ENCODE measurements around the gene TMEM200A.
A peak's percentile ranks its signal among the peaks of the same experiment; 100 is the strongest.

TMEM200A gene

DNA sequence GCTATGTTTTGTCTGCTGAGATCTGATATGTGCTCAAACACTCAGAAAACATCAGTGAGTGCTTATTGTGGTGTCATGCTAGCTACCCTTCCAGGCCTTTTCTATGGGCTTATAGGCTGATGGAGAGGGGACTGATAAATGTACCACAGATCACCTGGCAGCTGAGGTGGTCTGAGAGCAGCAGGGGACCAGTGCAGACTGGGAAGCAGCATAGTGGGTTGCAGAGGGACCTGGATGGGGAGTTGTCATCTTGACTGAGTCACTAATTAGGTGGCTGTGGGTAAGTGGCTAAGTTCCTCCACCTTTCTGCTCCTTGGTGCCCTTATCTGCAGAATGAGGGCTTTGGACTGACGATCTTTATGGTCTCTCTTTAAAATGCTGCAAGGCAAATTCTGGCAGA, 2.8 kb downstream of the TMEM200A start:
- ATAC-seq: no peak
- peaks cover 42% of the 10 kb centered on the region for H3K27me3 Mint-ChIP-seq
- H3K4me3 Mint-ChIP-seq: no peak overlapping the region
- H3K27ac Mint-ChIP-seq: no peak overlapping the region
- H3K36me3 Mint-ChIP-seq: no peaks in the 10 kb centered on the region
- H3K9me3 Mint-ChIP-seq: no peaks in the 10 kb centered on the region
- H3K4me1 Mint-ChIP-seq: peaks cover 16% of the 10 kb centered on the region

GRCh38 chr6:130369831-130370230, 4.0 kb downstream of the TMEM200A start:
- peaks cover 12% of the 10 kb centered on the region for H3K4me1 Mint-ChIP-seq
- ATAC-seq: no peak
- no peak overlapping the region for H3K27ac Mint-ChIP-seq
- no peak overlapping the region for H3K4me3 Mint-ChIP-seq
- H3K36me3 Mint-ChIP-seq: no peaks in the 10 kb centered on the region
- no peaks in the 10 kb centered on the region for H3K9me3 Mint-ChIP-seq
- peaks cover 30% of the 10 kb centered on the region for H3K27me3 Mint-ChIP-seq

GRCh38 chr6:130371921-130372420, 6.2 kb downstream of the TMEM200A start:
- Mint-ChIP-seq H3K4me1 (no peaks in the 10 kb centered on the region), H3K27ac (no peak overlapping the region)

GRCh38 chr6:130372786-130373185, 7.0 kb downstream of the TMEM200A start:
- Mint-ChIP-seq H3K36me3 (no peaks in the 10 kb centered on the region), H3K4me3 (no peak overlapping the region), H3K27ac (no peak overlapping the region), H3K9me3 (no peaks in the 10 kb centered on the region), H3K4me1 (no peaks in the 10 kb centered on the region), H3K27me3 (peaks cover 15% of the 10 kb centered on the region)
- no peak for ATAC-seq

More at GRCh38 chr6:130371921-130372420, 6.2 kb downstream of the TMEM200A start:
- Mint-ChIP-seq H3K27me3 (peaks cover 18% of the 10 kb centered on the region), H3K4me3 (no peak overlapping the region), H3K9me3 (no peaks in the 10 kb centered on the region), H3K36me3 (no peaks in the 10 kb centered on the region)
- ATAC-seq: no peak

- Mint-ChIP-seq H3K27ac (no peak overlapping the region), H3K27me3 (peaks cover 3% of the 10 kb centered on the region), H3K9me3 (no peaks in the 10 kb centered on the region), H3K4me3 (no peak overlapping the region), H3K36me3 (no peaks in the 10 kb centered on the region), H3K4me1 (no peaks in the 10 kb centered on the region)
- ATAC-seq: no peak
These were observed 8.2 kb downstream of the TMEM200A start for GRCh38 chr6:130373992-130374391.

DNA sequence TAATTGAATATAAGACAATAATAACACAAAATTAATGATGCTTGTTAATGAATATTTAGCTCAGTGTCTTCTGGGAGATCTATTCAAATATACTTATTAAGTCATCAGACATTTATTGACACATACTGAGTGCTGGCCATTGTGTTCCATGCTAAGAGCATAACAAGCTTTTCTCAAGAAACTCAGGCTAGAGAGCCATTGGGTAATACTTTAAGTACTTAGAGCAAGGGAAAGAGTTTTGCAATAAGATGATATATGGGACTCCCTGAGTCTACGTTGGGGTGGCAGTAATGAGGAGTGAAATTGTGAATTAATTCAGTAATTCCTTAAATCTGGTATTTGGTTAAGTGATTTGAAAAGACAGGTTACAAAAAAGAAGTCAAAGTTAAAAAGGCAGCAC, 11.1 kb downstream of the TMEM200A start:
- no peaks in the 10 kb centered on the region for H3K9me3 Mint-ChIP-seq
- no peak overlapping the region for H3K27ac Mint-ChIP-seq
- H3K27me3 Mint-ChIP-seq: no peaks in the 10 kb centered on the region
- no peaks in the 10 kb centered on the region for H3K36me3 Mint-ChIP-seq
- no peak for ATAC-seq
- no peak overlapping the region for H3K4me3 Mint-ChIP-seq
- peaks cover 7% of the 10 kb centered on the region for H3K4me1 Mint-ChIP-seq

- no peak for ATAC-seq
- H3K4me1 Mint-ChIP-seq: peaks cover 10% of the 10 kb centered on the region
- H3K4me3 Mint-ChIP-seq: no peak overlapping the region
- no peak overlapping the region for H3K27ac Mint-ChIP-seq
- H3K36me3 Mint-ChIP-seq: no peaks in the 10 kb centered on the region
- H3K9me3 Mint-ChIP-seq: no peaks in the 10 kb centered on the region
- no peaks in the 10 kb centered on the region for H3K27me3 Mint-ChIP-seq
These were observed 11.6 kb downstream of the TMEM200A start for GRCh38 chr6:130377371-130377770.

DNA sequence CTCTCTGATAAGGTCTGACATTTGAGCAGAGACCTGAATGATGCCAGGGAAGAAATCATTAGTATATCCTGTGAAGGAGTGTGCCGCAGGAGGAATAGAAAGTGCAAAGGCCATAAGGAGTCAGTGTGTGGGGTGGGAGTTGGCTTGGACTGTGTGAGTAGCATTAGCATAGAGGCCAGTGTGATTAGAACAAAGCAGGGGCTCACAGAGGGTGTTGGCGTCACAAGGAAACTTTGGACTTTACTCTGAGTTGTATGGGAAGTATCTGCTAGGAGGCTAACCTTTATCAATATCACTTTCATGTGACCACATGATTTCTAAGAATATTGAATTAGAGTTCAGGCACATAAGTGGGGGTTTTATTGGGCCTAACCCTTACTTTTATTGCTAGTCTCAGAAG, 12.1 kb downstream of the TMEM200A start:
- H3K36me3 Mint-ChIP-seq: no peaks in the 10 kb centered on the region
- H3K27ac Mint-ChIP-seq: no peak overlapping the region
- peaks cover 10% of the 10 kb centered on the region for H3K4me1 Mint-ChIP-seq
- no peaks in the 10 kb centered on the region for H3K27me3 Mint-ChIP-seq
- H3K9me3 Mint-ChIP-seq: no peaks in the 10 kb centered on the region
- no peak for ATAC-seq
- no peak overlapping the region for H3K4me3 Mint-ChIP-seq

GRCh38 chr6:130379223-130379622, 13.4 kb downstream of the TMEM200A start:
- peaks cover 10% of the 10 kb centered on the region for H3K4me1 Mint-ChIP-seq
- H3K4me3 Mint-ChIP-seq: no peak overlapping the region
- H3K9me3 Mint-ChIP-seq: no peaks in the 10 kb centered on the region
- H3K27me3 Mint-ChIP-seq: no peaks in the 10 kb centered on the region
- H3K27ac Mint-ChIP-seq: no peak overlapping the region
- ATAC-seq: no peak
- no peaks in the 10 kb centered on the region for H3K36me3 Mint-ChIP-seq

DNA sequence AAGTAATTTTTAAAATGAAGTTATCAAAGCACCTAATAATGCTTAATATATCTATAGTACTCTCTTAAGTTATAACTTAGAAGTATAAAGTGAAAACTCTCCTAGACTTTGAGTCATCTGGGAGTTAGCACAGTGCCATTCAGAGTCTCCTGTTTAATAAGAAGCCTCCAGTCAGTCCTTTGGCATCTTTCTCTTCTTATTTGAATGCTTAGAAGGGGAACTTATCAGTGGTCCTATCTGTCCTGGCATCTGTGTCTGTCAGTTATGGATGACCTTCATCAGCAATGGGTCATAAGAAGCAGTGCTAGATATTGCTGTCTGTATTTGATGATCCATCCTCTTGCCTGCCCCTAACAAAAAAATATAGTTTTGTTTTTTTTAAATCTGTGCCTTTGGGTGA, 15.2 kb downstream of the TMEM200A start:
- no peak overlapping the region for H3K4me3 Mint-ChIP-seq
- ATAC-seq: no peak
- peaks cover 10% of the 10 kb centered on the region for H3K4me1 Mint-ChIP-seq
- no peak overlapping the region for H3K27ac Mint-ChIP-seq
- H3K36me3 Mint-ChIP-seq: no peaks in the 10 kb centered on the region
- no peaks in the 10 kb centered on the region for H3K9me3 Mint-ChIP-seq
- no peaks in the 10 kb centered on the region for H3K27me3 Mint-ChIP-seq

- no peaks in the 10 kb centered on the region for H3K27me3 Mint-ChIP-seq
- no peak overlapping the region for H3K27ac Mint-ChIP-seq
- no peak overlapping the region for H3K4me3 Mint-ChIP-seq
These were observed 15.9 kb downstream of the TMEM200A start for GRCh38 chr6:130381459-130382380.

DNA sequence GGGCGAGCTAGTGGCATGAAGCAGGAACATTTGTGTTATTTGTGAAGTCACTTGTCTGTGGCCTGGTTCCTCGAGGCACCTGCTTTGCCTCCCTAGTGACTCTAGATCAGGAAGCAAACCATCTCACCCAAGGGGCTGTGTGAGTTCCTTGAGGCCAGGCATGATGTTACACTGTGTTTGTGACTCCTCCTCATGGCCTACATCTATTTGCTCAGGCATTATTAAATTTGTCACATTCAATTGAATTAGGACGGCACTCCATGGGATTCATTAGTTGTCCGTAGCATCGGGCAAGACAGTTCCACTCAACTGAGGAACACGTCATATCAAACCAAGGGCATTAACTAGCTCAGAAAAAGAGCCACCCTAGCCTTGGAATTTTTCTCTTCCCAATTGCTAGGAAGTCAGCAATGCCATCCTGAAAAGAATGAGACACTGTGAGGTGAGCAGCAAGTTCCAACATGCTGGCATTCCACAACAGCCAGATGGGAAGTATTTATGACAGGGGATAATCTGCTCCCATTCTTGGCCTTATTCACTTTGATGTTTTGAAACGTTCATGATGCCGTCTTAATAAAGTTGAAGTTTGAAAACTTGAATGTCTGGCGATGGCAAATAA, 17.2 kb downstream of the TMEM200A start:
- no peak overlapping the region for H3K27ac Mint-ChIP-seq
- no peaks in the 10 kb centered on the region for H3K27me3 Mint-ChIP-seq
- no peak overlapping the region for H3K4me3 Mint-ChIP-seq
- H3K4me1 Mint-ChIP-seq: peaks cover 10% of the 10 kb centered on the region
- H3K36me3 Mint-ChIP-seq: no peaks in the 10 kb centered on the region
- H3K9me3 Mint-ChIP-seq: no peaks in the 10 kb centered on the region
- ATAC-seq: no peak

More at GRCh38 chr6:130381459-130382380, 15.9 kb downstream of the TMEM200A start:
- H3K36me3 Mint-ChIP-seq: no peaks in the 10 kb centered on the region
- peaks cover 10% of the 10 kb centered on the region for H3K4me1 Mint-ChIP-seq
- no peaks in the 10 kb centered on the region for H3K9me3 Mint-ChIP-seq
- ATAC-seq: peak; percentile 49

GRCh38 chr6:130385064-130385695, 19.4 kb downstream of the TMEM200A start:
- Mint-ChIP-seq H3K4me3 (no peak overlapping the region), H3K27me3 (no peaks in the 10 kb centered on the region)

GRCh38 chr6:130389142-130389541, 23.3 kb downstream of the TMEM200A start:
- Mint-ChIP-seq H3K27me3 (no peaks in the 10 kb centered on the region), H3K4me3 (no peak overlapping the region), H3K27ac (no peak overlapping the region), H3K9me3 (no peaks in the 10 kb centered on the region), H3K36me3 (no peaks in the 10 kb centered on the region), H3K4me1 (no peaks in the 10 kb centered on the region)
- ATAC-seq: no peak

More at GRCh38 chr6:130385064-130385695, 19.4 kb downstream of the TMEM200A start:
- no peak for ATAC-seq
- H3K36me3 Mint-ChIP-seq: no peaks in the 10 kb centered on the region
- H3K27ac Mint-ChIP-seq: no peak overlapping the region
- H3K4me1 Mint-ChIP-seq: peaks cover 10% of the 10 kb centered on the region
- no peaks in the 10 kb centered on the region for H3K9me3 Mint-ChIP-seq

DNA sequence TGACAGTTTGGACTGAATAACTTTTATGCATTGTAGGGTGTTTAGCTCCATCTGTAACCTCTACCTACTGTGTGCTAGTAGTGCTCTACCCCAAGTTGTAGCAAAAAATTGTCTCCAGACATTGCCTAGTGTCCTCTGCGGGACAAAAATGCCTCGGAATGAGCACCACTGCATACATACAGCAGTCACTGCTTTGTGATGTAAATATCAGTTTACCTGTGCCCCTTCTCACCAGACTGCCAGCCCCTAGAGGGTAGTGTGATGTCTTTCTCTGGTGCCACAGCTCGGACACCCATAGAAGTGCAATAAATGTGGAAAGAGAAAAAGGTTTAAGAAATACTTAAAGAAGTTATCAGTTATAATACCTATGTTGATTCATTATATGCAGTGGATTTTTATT, 25.1 kb downstream of the TMEM200A start:
- Mint-ChIP-seq H3K36me3 (no peaks in the 10 kb centered on the region), H3K9me3 (no peaks in the 10 kb centered on the region), H3K27me3 (no peaks in the 10 kb centered on the region), H3K27ac (no peak overlapping the region), H3K4me3 (no peak overlapping the region), H3K4me1 (no peaks in the 10 kb centered on the region)
- no peak for ATAC-seq

All from stimulated activated memory B cell treated with anti-CD40 and anti-IgM and Interleukin-4, amounts not matched to agents 10 μg/mL and 1 μg/mL and 100 μg/mL, for 72 hours (primary cell).